Stomach (tissue), 4 donors: Measurements from ENCODE around the gene ERCC4.

Experiments
- POLR2A ChIP-seq, 4 donors: fragments of 450-650 bp; IDR thresholded peaks; one replicate each; pipeline ENCODE4 v1.6.1; 2016; ENCODE audit warnings: antibody characterized with exemption in 4 of 4, control low read depth in 2 of 4, mild to moderate bottlenecking in 1 of 4, moderate library complexity in 1 of 4
- TF ChIP-seq, protein P1 (sequence below), 7 experiments: fragments of 450-650 bp in 4 of 7; fragments of 200-600 bp in 3 of 7; sonication (generic) in 3 of 7; IDR thresholded peaks; one replicate each; pipeline ENCODE4 v1.5.1; 2016 to 2019; ENCODE audit warnings: antibody characterized with exemption in 7 of 7, control low read depth in 2 of 7, mild to moderate bottlenecking in 1 of 7

DNA sequence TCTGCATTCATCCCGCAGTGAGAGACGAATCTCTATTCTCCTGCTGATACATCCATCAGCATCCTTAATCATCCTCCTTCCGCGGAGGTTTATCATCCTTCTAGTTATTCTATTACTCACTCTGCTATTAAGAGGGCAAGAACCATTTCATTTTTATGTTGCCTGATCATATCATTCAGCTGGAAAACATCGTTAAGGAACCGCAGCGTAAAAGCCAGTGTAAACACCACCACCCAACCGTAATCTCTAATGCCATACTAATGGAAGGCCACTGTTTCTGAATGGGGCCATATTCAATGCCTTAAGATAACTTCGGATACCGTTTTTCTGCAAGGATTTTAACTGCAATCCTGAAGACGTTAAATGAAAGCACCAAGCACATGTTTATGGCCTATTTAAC is 36.7 kb upstream of the ERCC4 start:
- TF ChIP-seq, protein P1, sequence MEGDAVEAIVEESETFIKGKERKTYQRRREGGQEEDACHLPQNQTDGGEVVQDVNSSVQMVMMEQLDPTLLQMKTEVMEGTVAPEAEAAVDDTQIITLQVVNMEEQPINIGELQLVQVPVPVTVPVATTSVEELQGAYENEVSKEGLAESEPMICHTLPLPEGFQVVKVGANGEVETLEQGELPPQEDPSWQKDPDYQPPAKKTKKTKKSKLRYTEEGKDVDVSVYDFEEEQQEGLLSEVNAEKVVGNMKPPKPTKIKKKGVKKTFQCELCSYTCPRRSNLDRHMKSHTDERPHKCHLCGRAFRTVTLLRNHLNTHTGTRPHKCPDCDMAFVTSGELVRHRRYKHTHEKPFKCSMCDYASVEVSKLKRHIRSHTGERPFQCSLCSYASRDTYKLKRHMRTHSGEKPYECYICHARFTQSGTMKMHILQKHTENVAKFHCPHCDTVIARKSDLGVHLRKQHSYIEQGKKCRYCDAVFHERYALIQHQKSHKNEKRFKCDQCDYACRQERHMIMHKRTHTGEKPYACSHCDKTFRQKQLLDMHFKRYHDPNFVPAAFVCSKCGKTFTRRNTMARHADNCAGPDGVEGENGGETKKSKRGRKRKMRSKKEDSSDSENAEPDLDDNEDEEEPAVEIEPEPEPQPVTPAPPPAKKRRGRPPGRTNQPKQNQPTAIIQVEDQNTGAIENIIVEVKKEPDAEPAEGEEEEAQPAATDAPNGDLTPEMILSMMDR (IDR thresholded peaks at IDR 0.05) = no peak
- TF ChIP-seq POLR2A (IDR thresholded peaks at IDR 0.05) = no peak
